Measurements from ENCODE around the gene CCDC30. TPM values are rescaled to one million over a fixed set of nuclear protein-coding genes. Genes with fewer than 3 reads are reported as not detected.

CCDC30 gene
- total RNA-seq, 1 donor from 2014 or later = 0.79 TPM

- DNase-seq (ENCODE audit: low read depth) (no peak), FAIRE-seq (no peak)
- H3K27me3 ChIP-seq (ENCODE audit: control insufficient read depth, insufficient read depth, low read length) = no peaks in the 10 kb centered on the region
- no peak for TF ChIP-seq CTCF (IDR thresholded peaks at IDR 0.05; ENCODE audit: insufficient read depth, low read length, severe bottlenecking)
- no peaks in the 10 kb centered on the region for H3K36me3 ChIP-seq (ENCODE audit: control insufficient read depth, insufficient read depth, low read length)
- H3K4me3 ChIP-seq (ENCODE audit: low read depth, low read length) = no peak overlapping the region
Observed at GRCh38 chr1:42551180-42551579, 88.1 kb downstream of the CCDC30 start.

GRCh38 chr1:42551590-42551989 lies 88.5 kb downstream of the CCDC30 start:
- H3K4me3 ChIP-seq (ENCODE audit: low read depth, low read length) = no peak overlapping the region
- no peak for FAIRE-seq
- no peak for TF ChIP-seq CTCF (IDR thresholded peaks at IDR 0.05; ENCODE audit: insufficient read depth, low read length, severe bottlenecking)
- no peaks in the 10 kb centered on the region for H3K36me3 ChIP-seq (ENCODE audit: control insufficient read depth, insufficient read depth, low read length)
- no peaks in the 10 kb centered on the region for H3K27me3 ChIP-seq (ENCODE audit: control insufficient read depth, insufficient read depth, low read length)
- no peak for DNase-seq (ENCODE audit: low read depth)

GRCh38 chr1:42552636-42553035 lies 89.5 kb downstream of the CCDC30 start:
- H3K4me3 ChIP-seq (ENCODE audit: low read depth, low read length) = no peak overlapping the region
- H3K27me3 ChIP-seq (ENCODE audit: control insufficient read depth, insufficient read depth, low read length) = no peaks in the 10 kb centered on the region
- no peak for TF ChIP-seq CTCF (IDR thresholded peaks at IDR 0.05; ENCODE audit: insufficient read depth, low read length, severe bottlenecking)
- H3K36me3 ChIP-seq (ENCODE audit: control insufficient read depth, insufficient read depth, low read length) = no peaks in the 10 kb centered on the region
- DNase-seq (ENCODE audit: low read depth) = no peak
- FAIRE-seq = no peak

- H3K4me3 ChIP-seq (ENCODE audit: low read depth, low read length) = no peak overlapping the region
- H3K27me3 ChIP-seq (ENCODE audit: control insufficient read depth, insufficient read depth, low read length) = no peaks in the 10 kb centered on the region
- no peak for TF ChIP-seq CTCF (IDR thresholded peaks at IDR 0.05; ENCODE audit: insufficient read depth, low read length, severe bottlenecking)
- DNase-seq (ENCODE audit: low read depth) (no peak), FAIRE-seq (no peak)
- H3K36me3 ChIP-seq (ENCODE audit: control insufficient read depth, insufficient read depth, low read length) = no peaks in the 10 kb centered on the region
Observed at GRCh38 chr1:42557230-42557851, 94.3 kb downstream of the CCDC30 start.

GRCh38 chr1:42567038-42567437 lies 104.0 kb downstream of the CCDC30 start:
- no peak for DNase-seq (ENCODE audit: low read depth)
- TF ChIP-seq CTCF (IDR thresholded peaks at IDR 0.05; ENCODE audit: insufficient read depth, low read length, severe bottlenecking) = no peak
- FAIRE-seq = no peak
- Histone ChIP-seq H3K36me3 (ENCODE audit: control insufficient read depth, insufficient read depth, low read length) (no peaks in the 10 kb centered on the region), H3K27me3 (ENCODE audit: control insufficient read depth, insufficient read depth, low read length) (no peaks in the 10 kb centered on the region), H3K4me3 (ENCODE audit: low read depth, low read length) (no peak overlapping the region)

- Histone ChIP-seq H3K4me3 (ENCODE audit: low read depth, low read length) (no peak overlapping the region), H3K27me3 (ENCODE audit: control insufficient read depth, insufficient read depth, low read length) (no peaks in the 10 kb centered on the region), H3K36me3 (ENCODE audit: control insufficient read depth, insufficient read depth, low read length) (no peaks in the 10 kb centered on the region)
- DNase-seq (ENCODE audit: low read depth) (no peak), FAIRE-seq (no peak)
- TF ChIP-seq CTCF (IDR thresholded peaks at IDR 0.05; ENCODE audit: insufficient read depth, low read length, severe bottlenecking) = no peak
Observed at GRCh38 chr1:42576935-42577334, 113.8 kb downstream of the CCDC30 start.
